22Rv1 (cell line): ENCODE results near the gene IFITM10.

Experiments used
- H3K27ac ChIP-seq: fragments of 450-650 bp; 2 replicates; pipeline ENCODE4 v1.5.1; 2017
- ZFX ChIP-seq: fragments of 450-650 bp; IDR thresholded peaks from 2 replicates; pipeline ENCODE4 v1.6.1; 2017; ENCODE audit warnings: antibody characterized with exemption, borderline replicate concordance
- TF ChIP-seq, protein P1 (sequence below): fragments of 450-650 bp; IDR thresholded peaks from 2 replicates; pipeline ENCODE4 v1.5.1; 2017; ENCODE audit warnings: mild to moderate bottlenecking

The IFITM10 gene

DNA sequence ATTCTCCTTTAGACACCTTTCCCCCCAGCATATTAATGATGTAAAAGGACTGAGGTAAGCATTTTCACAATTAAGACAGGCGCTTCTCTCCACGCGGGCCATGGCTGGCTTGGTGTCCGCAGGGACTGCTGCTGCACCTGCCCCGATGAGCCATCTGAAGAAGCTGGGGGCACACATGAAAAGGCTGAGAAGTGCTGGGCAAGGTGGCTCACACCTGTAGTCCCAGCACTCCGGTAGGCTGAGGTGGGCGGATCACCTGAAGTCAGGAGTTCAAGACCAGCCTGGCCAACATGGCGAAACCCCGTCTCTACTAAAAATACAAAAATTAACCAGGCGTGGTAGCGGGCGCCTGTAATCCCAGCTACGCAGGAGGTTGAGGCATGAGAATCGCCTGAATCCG lies 32.1 kb downstream of the IFITM10 start:
- TF ChIP-seq, protein P1, sequence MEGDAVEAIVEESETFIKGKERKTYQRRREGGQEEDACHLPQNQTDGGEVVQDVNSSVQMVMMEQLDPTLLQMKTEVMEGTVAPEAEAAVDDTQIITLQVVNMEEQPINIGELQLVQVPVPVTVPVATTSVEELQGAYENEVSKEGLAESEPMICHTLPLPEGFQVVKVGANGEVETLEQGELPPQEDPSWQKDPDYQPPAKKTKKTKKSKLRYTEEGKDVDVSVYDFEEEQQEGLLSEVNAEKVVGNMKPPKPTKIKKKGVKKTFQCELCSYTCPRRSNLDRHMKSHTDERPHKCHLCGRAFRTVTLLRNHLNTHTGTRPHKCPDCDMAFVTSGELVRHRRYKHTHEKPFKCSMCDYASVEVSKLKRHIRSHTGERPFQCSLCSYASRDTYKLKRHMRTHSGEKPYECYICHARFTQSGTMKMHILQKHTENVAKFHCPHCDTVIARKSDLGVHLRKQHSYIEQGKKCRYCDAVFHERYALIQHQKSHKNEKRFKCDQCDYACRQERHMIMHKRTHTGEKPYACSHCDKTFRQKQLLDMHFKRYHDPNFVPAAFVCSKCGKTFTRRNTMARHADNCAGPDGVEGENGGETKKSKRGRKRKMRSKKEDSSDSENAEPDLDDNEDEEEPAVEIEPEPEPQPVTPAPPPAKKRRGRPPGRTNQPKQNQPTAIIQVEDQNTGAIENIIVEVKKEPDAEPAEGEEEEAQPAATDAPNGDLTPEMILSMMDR, result no peak
- TF ChIP-seq ZFX, result no peak

DNA sequence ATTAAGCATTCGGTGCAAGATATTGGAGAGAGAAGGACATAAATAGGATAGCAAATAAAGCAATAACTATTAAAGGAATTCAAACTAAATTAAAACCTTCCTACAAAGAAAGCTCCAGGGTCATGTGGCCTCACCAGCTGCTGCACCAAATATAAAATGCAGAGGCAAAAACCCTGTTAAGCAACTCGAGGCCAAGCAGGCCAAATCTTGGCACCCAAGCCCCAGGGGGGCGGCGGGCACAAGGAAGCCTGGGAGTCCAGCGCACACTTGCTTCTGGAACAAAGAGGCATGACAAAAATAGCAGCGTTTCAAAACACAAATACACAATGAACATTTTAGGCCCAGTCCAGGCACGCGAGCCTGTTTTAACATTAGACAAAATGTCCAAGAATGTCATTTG lies 32.6 kb downstream of the IFITM10 start:
- no peak overlapping the region for H3K27ac ChIP-seq
- no peak for TF ChIP-seq ZFX
- TF ChIP-seq, protein P1, result no peak

More for the DNA sequence above, 32.1 kb downstream of the IFITM10 start:
- H3K27ac ChIP-seq, result no peak overlapping the region

DNA sequence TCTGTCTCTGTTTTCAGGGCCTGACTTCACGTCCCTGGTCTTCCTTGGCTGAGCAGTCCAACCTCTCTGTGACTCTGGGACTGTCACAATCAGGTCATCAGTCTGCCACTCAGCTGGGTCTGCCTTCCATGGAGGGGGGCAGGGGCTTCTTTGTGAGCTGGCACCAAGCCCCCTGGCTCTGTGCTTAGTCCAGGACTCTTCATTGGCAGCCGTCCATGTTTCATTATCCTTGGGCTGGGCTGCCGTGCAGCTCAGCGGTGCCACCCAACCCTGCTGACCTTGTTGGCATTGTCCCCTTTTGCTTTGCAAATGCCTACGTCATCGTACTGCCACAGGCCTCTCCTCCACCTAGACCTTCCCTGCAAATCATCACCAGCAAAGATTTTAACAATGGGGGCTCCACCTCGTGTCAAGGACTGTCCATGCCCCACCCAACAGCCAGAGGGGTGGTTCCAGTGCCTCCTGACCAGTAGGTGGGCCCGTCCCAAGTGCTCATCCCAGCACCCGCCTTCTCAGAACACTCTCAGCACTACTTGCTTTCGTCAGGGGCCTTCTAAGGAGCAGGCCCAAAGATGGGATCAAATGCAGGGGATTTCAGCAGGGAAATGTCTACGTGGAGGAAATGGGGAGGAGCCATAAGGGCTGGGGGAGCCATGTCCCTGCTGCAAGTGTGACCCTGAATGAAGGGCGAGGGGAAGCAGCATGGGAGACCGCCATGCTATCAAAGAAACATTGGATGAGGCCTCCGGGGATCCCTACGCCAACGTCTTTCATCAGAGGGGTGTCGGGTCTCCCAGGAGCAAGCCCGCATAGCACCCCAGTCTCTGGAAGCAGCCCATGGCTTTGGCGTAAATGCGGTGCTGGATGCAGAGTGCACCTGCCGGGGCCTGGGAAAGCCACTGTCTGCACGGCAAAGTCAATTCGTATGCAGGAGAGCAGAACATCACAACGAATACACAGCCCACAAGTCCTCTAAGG lies 35.2 kb downstream of the IFITM10 start:
- H3K27ac ChIP-seq, result no peak overlapping the region
- no peak for TF ChIP-seq ZFX
- TF ChIP-seq, protein P1, result no peak

DNA sequence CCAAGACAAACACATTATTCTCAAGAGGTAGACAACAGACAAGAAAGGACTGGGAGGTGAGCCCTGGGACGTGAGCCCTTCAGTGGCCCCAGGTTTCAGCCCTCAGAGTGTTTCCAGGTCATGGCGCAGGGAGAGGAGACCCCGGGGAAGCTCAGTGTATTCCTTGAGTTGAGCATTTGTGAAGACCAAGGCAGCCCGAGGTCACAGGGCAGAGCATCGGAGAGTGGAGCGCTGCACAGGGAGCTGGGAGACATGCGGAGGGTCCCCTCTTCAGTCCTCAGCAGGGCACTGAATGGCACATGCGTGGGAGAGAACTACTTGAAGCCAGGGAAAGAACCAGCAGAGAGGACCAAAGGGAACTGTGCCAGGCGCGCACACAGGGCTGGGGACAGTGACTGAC lies 41.7 kb downstream of the IFITM10 start:
- no peak overlapping the region for H3K27ac ChIP-seq
- no peak for TF ChIP-seq ZFX
- TF ChIP-seq, protein P1, result no peak

DNA sequence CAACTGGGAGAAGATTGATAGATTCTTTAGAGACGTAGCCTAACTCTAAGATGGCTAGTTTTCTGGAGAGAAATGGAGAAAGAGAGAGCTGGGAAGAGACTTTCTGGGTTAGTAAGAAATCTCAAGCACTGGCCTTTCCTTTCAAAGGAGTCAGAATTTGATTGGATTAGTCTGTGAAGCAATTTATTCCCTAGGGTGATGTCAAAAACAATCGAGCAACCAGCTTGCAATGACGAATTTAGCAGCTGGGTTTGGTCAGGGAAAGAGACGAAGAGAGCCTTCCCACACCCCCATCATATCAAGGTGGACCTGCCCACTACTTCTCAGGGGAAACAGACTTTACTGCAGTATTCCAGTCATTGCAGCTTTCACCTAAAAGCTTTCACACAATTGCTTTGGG lies 42.6 kb downstream of the IFITM10 start:
- H3K27ac ChIP-seq, result no peak overlapping the region
- TF ChIP-seq, protein P1, result no peak
- TF ChIP-seq ZFX, result no peak

DNA sequence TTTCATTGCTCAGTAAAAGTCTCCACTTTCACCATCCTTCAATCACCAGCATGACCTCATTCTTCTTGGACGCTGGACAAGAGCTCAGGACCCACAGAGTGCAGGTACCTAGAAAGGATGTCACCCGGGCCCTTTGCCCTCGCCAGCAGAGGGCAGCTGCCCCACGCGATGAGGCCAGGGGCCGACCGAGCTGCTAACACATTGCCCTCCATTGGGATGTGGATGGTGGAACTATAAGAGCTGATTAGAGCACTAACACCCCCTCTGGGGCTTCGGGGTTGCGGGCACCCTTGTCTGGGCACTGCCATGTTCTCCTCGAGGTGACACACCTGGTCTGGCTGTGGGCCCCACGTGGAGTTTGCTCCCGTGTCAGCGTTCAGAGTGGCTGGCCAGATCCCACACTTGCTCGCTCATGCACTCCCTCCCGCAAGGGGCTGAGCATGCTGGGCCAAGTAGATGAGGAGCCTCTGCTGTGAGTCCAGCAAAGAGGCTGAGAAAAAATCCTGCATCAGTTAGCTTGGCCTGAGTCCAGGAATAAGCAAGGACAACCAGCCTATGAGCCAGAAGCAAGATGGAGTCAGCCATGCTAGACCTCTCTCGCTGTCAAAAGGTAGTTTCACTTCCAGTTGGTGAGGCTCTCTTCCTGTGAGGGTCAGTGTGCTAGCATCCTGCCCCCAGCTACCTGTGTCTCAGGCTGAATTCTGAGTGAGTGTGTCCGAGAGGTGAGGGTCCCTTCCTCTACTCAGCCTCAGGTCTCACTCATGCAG lies 43.6 kb downstream of the IFITM10 start:
- H3K27ac ChIP-seq, result no peak overlapping the region
- TF ChIP-seq, protein P1, result peak; percentile 32
- TF ChIP-seq ZFX, result no peak
